Forelimb muscle (tissue), 1 donor: ENCODE results near the gene GIT2. TPM values are rescaled to one million over a fixed set of nuclear protein-coding genes. Genes with fewer than 3 reads are reported as not detected.
A peak's percentile ranks its signal among the peaks of the same experiment; 100 is the strongest.
"Not testable (repeated sequence)": the region's sequence is repeated elsewhere in the genome, so short reads cannot be mapped to it uniquely, and the experiment has no call there.

ENCODE experiments used
- DNase-seq: peaks from one replicate; pipeline ENCODE4 v3.0.0-alpha.2; 2013; ENCODE audit warnings: low read depth
- polyA plus RNA-seq: library from polyadenylated mRNA; unstranded; fragments of 120-200 nt; gene quantifications from one replicate; pipeline ENCODE4 v1.2.1, GENCODE V29; 2013; ENCODE audit not compliant: insufficient read length

GIT2 gene
- polyA plus RNA-seq, 1 donor = 50.8 TPM

DNA sequence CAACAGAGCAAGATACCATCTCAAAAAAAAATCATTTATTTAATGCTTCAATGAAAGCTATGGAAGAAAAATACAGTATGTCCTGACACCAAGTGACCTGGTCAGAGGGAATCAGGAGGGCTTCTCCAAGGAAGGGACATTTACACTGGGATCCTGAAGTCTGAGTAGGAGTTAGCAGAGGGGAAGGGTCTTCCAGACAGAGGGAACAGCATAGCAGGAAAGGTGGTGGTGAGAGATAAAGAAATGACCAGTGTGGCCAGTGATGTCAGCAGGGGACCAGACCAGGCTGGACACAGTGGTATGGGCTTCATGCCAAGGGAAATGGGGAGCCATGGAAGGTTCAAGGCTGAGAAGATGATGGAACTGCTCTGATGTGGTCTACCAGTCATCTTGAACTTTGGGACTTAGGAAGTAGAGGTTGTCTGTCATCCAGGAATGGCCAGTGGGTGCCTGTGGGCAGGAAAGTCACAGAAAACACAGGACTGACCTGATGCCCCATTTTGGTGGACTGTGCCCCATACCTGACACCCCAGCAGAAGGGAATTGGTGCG is 103.9 kb downstream of the GIT2 start:
- DNase-seq = no peak

- DNase-seq = not testable (repeated sequence)
These were observed 104.4 kb downstream of the GIT2 start for GRCh38 chr12:109891731-109892130.

- no peak for DNase-seq
These were observed 105.5 kb downstream of the GIT2 start for GRCh38 chr12:109890620-109891170.

DNA sequence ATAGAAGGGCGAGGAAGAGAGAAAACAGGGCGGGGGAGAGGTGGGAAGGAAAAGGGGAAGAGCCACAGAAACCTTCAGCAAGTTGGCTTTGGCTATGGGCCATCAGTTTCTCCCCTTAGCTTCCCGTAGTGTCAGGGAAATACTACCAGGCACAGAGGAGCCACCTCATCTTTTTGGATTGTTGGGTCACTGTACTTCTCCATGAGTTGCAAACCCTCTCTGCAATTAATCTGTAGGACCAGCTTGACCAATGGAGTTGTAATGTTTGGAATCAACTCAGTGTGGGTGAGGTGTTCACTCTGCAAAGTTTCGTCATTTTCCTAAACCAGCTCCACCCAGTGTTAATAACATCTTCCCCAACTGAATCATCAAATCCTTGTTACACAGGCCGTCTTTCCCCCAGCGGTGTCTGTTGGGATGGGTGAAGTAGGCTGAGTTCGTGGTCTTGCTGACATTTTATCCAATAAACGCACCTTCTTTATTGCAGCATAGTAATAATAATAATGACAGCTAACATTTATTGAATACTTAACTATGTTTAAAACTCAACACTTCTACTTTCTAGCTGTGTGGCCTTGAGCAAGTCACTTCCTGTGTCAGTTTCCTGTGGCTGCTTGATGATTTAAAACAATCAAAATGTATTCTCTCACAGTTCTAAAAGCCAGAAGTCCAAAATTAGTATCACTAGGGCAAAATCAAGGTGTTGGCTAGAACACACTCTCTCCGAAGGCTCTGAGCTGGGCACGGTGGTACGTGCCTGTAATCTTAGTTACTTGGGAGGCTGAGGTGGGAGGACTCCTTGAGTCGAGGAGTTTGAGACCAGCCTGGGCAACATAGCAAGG is 107.8 kb downstream of the GIT2 start:
- DNase-seq = no peak

DNA sequence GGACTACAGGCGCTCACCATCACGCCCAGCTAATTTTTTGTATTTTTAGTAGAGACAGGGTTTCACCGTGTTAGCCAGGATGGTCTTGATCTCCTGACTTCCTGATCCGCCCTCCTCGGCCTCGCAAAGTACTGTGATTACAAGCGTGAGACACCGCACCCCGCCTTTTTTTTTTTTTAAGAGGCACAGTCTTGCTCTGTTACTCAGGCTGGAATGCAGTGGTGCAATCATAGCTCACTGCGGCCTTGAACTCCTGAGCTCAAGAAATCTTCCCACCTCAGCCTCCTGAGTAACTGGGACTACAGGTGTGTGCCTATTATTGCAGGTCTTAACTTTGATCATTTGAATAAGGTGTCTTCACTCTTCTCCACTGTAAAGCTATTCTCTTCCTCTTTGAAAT is 110.6 kb downstream of the GIT2 start:
- DNase-seq = no peak

- no peak for DNase-seq
These were observed 112.7 kb downstream of the GIT2 start for GRCh38 chr12:109883461-109883860.

- no peak for DNase-seq
These were observed 114.4 kb downstream of the GIT2 start for GRCh38 chr12:109881752-109882151.

DNA sequence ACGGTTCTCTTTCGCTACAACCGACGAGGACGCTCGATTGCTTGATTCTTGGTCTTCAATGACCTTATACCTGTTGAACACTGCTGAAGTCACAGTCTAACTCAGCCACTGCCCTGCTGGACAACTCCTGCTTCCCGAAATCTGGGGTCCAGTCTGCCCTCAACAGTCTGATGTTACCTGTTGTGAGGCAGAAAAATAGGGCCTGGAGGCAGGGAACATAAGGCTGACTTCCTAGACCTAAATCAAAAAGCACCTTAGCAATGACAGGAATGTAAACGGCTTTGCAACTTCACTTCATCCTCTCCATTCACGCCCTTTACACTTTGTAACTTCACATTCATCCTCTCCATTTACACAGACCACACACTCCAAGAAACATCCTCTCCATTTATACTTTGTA is 115.2 kb downstream of the GIT2 start:
- no peak for DNase-seq

DNA sequence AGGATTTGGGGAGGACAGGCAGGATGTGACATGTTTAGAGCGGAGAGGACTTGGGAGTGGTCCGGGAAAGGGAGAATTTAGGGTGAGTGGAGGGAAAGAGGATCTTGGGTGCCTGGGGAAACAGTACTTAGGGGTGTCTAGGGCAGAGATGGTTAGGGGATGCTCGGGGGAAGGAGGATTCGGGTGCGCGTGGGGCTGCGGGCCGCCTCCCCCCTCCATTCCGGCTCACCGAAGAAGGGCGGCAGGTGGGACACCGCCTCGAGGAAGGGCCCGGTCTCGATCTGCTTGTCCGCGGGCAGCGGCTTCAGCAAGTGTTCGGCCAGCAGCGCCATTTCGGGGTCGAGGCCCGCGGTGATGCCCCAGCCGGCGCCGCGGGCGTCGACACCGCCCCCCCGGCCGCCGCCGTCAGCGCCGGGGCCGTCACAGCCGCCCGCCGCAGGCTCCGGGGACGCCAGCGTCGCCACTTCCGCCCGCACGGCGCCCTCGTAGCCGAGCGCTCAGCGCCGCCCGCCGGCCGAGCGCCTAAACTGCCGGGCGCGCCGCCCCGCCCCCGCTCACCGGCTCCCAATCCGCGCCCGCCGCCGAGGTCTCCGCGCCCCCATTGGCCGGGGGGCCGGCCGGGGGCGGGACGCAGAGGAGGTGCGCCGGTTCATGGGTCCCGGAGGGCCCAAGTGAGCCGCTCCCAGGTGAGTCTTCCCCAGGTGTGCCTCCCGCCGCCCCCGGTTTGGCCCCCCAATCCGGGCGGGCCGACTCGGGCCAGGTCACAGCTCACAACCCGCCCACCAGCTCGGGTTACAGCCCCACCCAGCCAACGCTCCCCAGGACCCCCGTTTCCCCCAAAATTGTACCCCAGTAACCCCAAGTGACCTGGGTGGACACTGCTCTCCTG is 115.9 kb downstream of the GIT2 start, which contains the start of gene GLTP:
Gene GLTP (minus strand): TSS at position 499 of the 889 bp plus-strand sequence. CDS start 167 bp downstream, at position 332.
- peak; percentile 59 for DNase-seq

Other genes with a start within 250 kb of the GIT2 start
- 0.75 TPM for gene TRPV4, start 163.0 kb downstream of the GIT2 start, polyA plus RNA-seq
- gene GLTP, start 115.8 kb downstream of the GIT2 start, polyA plus RNA-seq = 19.3 TPM
- 21.0 TPM for gene TCHP, start 96.1 kb downstream of the GIT2 start, polyA plus RNA-seq
- 43.4 TPM for gene ANKRD13A, start 3.1 kb upstream of the GIT2 start, polyA plus RNA-seq
- 29.9 TPM for gene C12orf76, start 52.2 kb upstream of the GIT2 start, polyA plus RNA-seq
- gene IFT81, start 128.0 kb upstream of the GIT2 start, polyA plus RNA-seq = 16.7 TPM